HepG2 (cell line): ENCODE data around the gene ZNF213. TPM values are rescaled to one million over a fixed set of nuclear protein-coding genes. Genes with fewer than 3 reads are reported as not detected.
A peak's percentile ranks its signal among the peaks of the same experiment; 100 is the strongest.

Source experiments
- ATAC-seq: fragments of 200-7000 bp; cut with Tn5 transposase; 3 replicates; pipeline ENCODE4 v1.9.1; 2020; ENCODE audit warnings: mild to moderate bottlenecking, moderate library complexity
- BruUV-seq: library from RNA; stranded (reverse); fragments of 400-500 nt; replicated peaks from 2 replicates; lab custom pipeline; 2021; lab: Mats Ljungman, UMichigan
- CTCF ChIA-PET: fragments of 300-600 bp; formaldehyde crosslinking; extraction: SDS; loops from one replicate; lab custom pipeline; 2021; ENCODE audit warnings: low total read pairs, inconsistent platforms, low intra/inter-chr PET ratio; lab: Yijun Ruan, JAX
- POLR2A ChIA-PET: fragments of 350-600 bp; sonication (Branson Sonifier 250); formaldehyde crosslinking; loops from one replicate; lab custom pipeline; 2020; ENCODE audit warnings: antibody characterized with exemption, inconsistent platforms; lab: Yijun Ruan, JAX
- DNase-seq: peaks from one replicate; pipeline ENCODE4 v3.0.0-alpha.2; 2015; ENCODE audit warnings: low spot score
- FAIRE-seq: peaks from 3 replicates; lab custom pipeline; 2011; peaks lifted over from hg19 to GRCh38; lab: Jason Lieb, UNC
- H2AFZ ChIP-seq: one replicate; pipeline ENCODE4 v1.6.1; 2011; ENCODE audit warnings: low read length, inconsistent platforms
- H3K27ac ChIP-seq: fragments of 300-600 bp; 3 replicates; pipeline ENCODE4 v1.8.0; 2011; ENCODE audit warnings: mixed run types, mild to moderate bottlenecking, mixed read lengths, low read length, inconsistent platforms; ENCODE audit not compliant: insufficient read depth; ENCODE audit errors: extremely low read length
- H3K27me3 ChIP-seq, 2 experiments: fragments of 200-600 bp in 1 of 2; 2 replicates in 1 of 2; 3 replicates in 1 of 2; pipeline versions ENCODE4 v1.6.0 to v1.8.0; 2011; ENCODE audit warnings: low read length in 2 of 2, mild to moderate bottlenecking in 2 of 2, moderate library complexity in 2 of 2, inconsistent platforms in 1 of 2; ENCODE audit not compliant: insufficient read depth in 2 of 2, control insufficient read depth in 1 of 2
- H3K36me3 ChIP-seq, 2 experiments: fragments of 200-600 bp in 1 of 2; replicated peaks in 1 of 2; 2 replicates in 1 of 2; 3 replicates in 1 of 2; pipeline versions ENCODE4 v1.5.1 to v1.8.0; 2011; ENCODE audit warnings: low read length in 2 of 2, inconsistent platforms in 1 of 2; ENCODE audit not compliant: insufficient read depth in 2 of 2, control insufficient read depth in 1 of 2
- H3K4me1 ChIP-seq: 2 replicates; pipeline ENCODE4 v1.5.1; 2012; ENCODE audit warnings: low read length, inconsistent platforms; ENCODE audit not compliant: insufficient read depth
- H3K4me2 ChIP-seq: 2 replicates; pipeline ENCODE4 v1.6.0; 2011; ENCODE audit warnings: low read depth, low read length, inconsistent platforms
- H3K4me3 ChIP-seq, 3 experiments: fragments of 200-600 bp in 1 of 3; sonication (generic), shearing (Covaris generic) in 1 of 3; replicated peaks in 1 of 3; 2 replicates each; pipeline ENCODE4 v1.5.1; 2011 to 2016; ENCODE audit warnings: low read length in 3 of 3, inconsistent platforms in 2 of 3, low read depth in 2 of 3, mild to moderate bottlenecking in 2 of 3, control low read depth in 1 of 3, mixed read lengths in 1 of 3; ENCODE audit not compliant: insufficient read depth in 1 of 3
- H3K79me2 ChIP-seq: one replicate; pipeline ENCODE4 v1.6.1; 2011; ENCODE audit warnings: low read length, inconsistent platforms; ENCODE audit not compliant: insufficient read depth
- H3K9ac ChIP-seq: 2 replicates; pipeline ENCODE4 v1.6.0; 2011; ENCODE audit warnings: mild to moderate bottlenecking, low read depth, low read length, inconsistent platforms; ENCODE audit not compliant: insufficient read depth
- H3K9me3 ChIP-seq: 2 replicates; pipeline ENCODE4 v1.5.1; 2012; ENCODE audit warnings: mild to moderate bottlenecking, low read length
- H4K20me1 ChIP-seq: 2 replicates; pipeline ENCODE4 v1.6.0; 2011; ENCODE audit warnings: inconsistent platforms, mild to moderate bottlenecking, low read length, moderate library complexity; ENCODE audit not compliant: insufficient read depth
- AGO2 ChIP-seq: fragments of 200-400 bp; formaldehyde crosslinking; optimal IDR thresholded peaks from 2 replicates; pipeline ENCODE3; 2017; ENCODE audit warnings: mild to moderate bottlenecking, low read depth, low read length, moderate library complexity
- ASH2L ChIP-seq: fragments of 300-600, 200-600 bp; sonication (generic); IDR thresholded peaks from 2 replicates; pipeline ENCODE4 v1.7.0; 2017; ENCODE audit warnings: low read depth, mild to moderate bottlenecking, moderate library complexity, mixed read lengths, low read length; ENCODE audit not compliant: insufficient read length
- CTCF ChIP-seq: sonication (generic); formaldehyde crosslinking; IDR thresholded peaks from 2 replicates; pipeline ENCODE4 v1.5.0; 2020; ENCODE audit warnings: mild to moderate bottlenecking, missing genetic modification reagents, moderate library complexity
- MXD1 ChIP-seq: sonication (generic); formaldehyde crosslinking; IDR thresholded peaks from 2 replicates; pipeline ENCODE4 v1.4.0; 2020; ENCODE audit warnings: mild to moderate bottlenecking, missing genetic modification reagents
- TFAP4 ChIP-seq: sonication (generic); IDR thresholded peaks from 2 replicates; pipeline ENCODE4 v1.6.1; 2016; ENCODE audit warnings: low read depth, borderline replicate concordance
- UBTF ChIP-seq: sonication (generic); formaldehyde crosslinking; IDR thresholded peaks from 2 replicates; pipeline ENCODE4 v1.4.0; 2020; ENCODE audit warnings: mild to moderate bottlenecking, missing genetic modification reagents
- ZBTB46 ChIP-seq: sonication (generic); formaldehyde crosslinking; IDR thresholded peaks from 2 replicates; pipeline ENCODE4 v1.4.0; 2020; ENCODE audit warnings: mild to moderate bottlenecking, missing genetic modification reagents, borderline replicate concordance
- ZHX1 ChIP-seq: sonication (generic); formaldehyde crosslinking; IDR thresholded peaks from 2 replicates; pipeline ENCODE4 v1.8.1; 2022; ENCODE audit warnings: low read depth, mild to moderate bottlenecking, missing genetic modification reagents
- WGBS: methylation state at CpG from one replicate; pipeline ENCODE4 v1.1.6; 2017; ENCODE audit warnings: low lambda C conversion rate; 5-methylcytosine and 5-hydroxymethylcytosine counted together
- in situ Hi-C: cut with HindIII; loops from 2 replicates; pipeline ENCODE4 v1.10.0; 2017; ENCODE audit warnings: low pct_unique_long_range_greater_than_20kb; ENCODE audit not compliant: extremely low pct_ligation_motif_present
- intact Hi-C: fragments of 100-400 bp; cut with micrococcal nuclease; formaldehyde crosslinking; loops from one replicate; pipeline ENCODE4 v1.10.0; 2022; ENCODE audit not compliant: unreplicated experiment
- polyA plus RNA-seq, 8 experiments: library from polyadenylated mRNA; depleted of rRNA in 3 of 8; stranded (reverse) in 7 of 8; unstranded in 1 of 8; fragments of >200 nt; fragmentation: Illumina TruSeq in 4 of 8; extraction: Trizol in 4 of 8; gene quantifications; 2 replicates each; pipeline versions ENCODE4 v1.2.1 to v1.2.3, GENCODE V29; 2011 to 2016; ENCODE audit warnings: low read depth in 4 of 8, missing spikeins in 1 of 8, mixed read lengths in 1 of 8; ENCODE audit not compliant: insufficient read depth in 1 of 8
- total RNA-seq, 5 experiments: library from RNA; depleted of rRNA; stranded (reverse); fragments of >200 nt; fragmentation: Illumina TruSeq; extraction: Trizol; gene quantifications; 2 replicates each; pipeline ENCODE4 v1.2.3, GENCODE V29; 2016; ENCODE audit warnings: low read depth in 1 of 5

The ZNF213 gene
- total and polyA plus RNA-seq, 2 of the 13 experiments (the other 11 are each of a cell fraction or from before 2014, with no cell fraction given) = 0.59 to 0.97 TPM

- DNase-seq = no peak
- Histone ChIP-seq H3K4me1 (peaks cover 15% of the 10 kb centered on the region), H3K9ac (no peak overlapping the region), H3K79me2 (no peaks in the 10 kb centered on the region), H3K9me3 (no peaks in the 10 kb centered on the region), H4K20me1 (no peaks in the 10 kb centered on the region), H3K4me3 (no peak overlapping the region; a peak in 1 of 6 replicates), H3K27me3 (peaks cover 0 to 15% of the 10 kb centered on the region in 2 experiments; a peak in 2 of 5 replicates), H3K27ac (no peak overlapping the region), H2AFZ (no peak overlapping the region), H3K36me3 (no peaks in the 10 kb centered on the region), H3K4me2 (peak overlapping the region; percentile 36; the same call in 1 of the 2 replicates)
- no peak for FAIRE-seq
- CTCF ChIA-PET = no interaction called here
- POLR2A ChIA-PET = no interaction called here
- peak; percentile 61 for ATAC-seq
- no TSS peak for BruUV-seq
- WGBS = 7% methylated on average over 4 of the region's 20 CpGs
- intact Hi-C loops = no loop called here
- in situ Hi-C loops = no loop called here
- TF ChIP-seq ZHX1 (CRISPR knock-in tag) = no peak
- peak; percentile 28; the same call in 1 of the 2 replicates for TF ChIP-seq CTCF
- peak; percentile 39; the same call in 1 of the 2 replicates for TF ChIP-seq TFAP4
- TF ChIP-seq MXD1 (CRISPR knock-in tag) = 0 out of 2 replicates have a peak, but pooled peaks have one; percentile 27
- TF ChIP-seq ZBTB46 (CRISPR knock-in tag) = no peak
- TF ChIP-seq AGO2 = peak; percentile 57
- TF ChIP-seq ASH2L = no peak
- TF ChIP-seq UBTF (CRISPR knock-in tag) = peak; percentile 29; the same call in 1 of the 2 replicates
These were observed 42.3 kb upstream of the ZNF213 start for GRCh38 chr16:3092501-3092941.
